ENCODE measurements around the gene PTGFR.

PTGFR gene

GRCh38 chr1:78490861-78491450 is at the start of gene PTGFR:
TSS of gene PTGFR (plus strand) at chr1:78490974. CDS start at chr1:78492744, 1,770 bp downstream.
- no peak for DNase-seq (ENCODE audit: low read depth)

GRCh38 chr1:78441921-78442320 is 48.9 kb upstream of the PTGFR start:
- peak; percentile 39 for DNase-seq (ENCODE audit: low read depth)

GRCh38 chr1:78447086-78447485 is 43.7 kb upstream of the PTGFR start:
- DNase-seq (ENCODE audit: low read depth), result no peak

- DNase-seq (ENCODE audit: low read depth), result no peak
These were observed 26.3 kb upstream of the PTGFR start for GRCh38 chr1:78464449-78464891.

- DNase-seq (ENCODE audit: low read depth), result no peak
These were observed 25.6 kb upstream of the PTGFR start for GRCh38 chr1:78465143-78465542.

- DNase-seq (ENCODE audit: low read depth), result no peak
These were observed 22.3 kb upstream of the PTGFR start for GRCh38 chr1:78468521-78468920.

GRCh38 chr1:78469576-78469975 is 21.2 kb upstream of the PTGFR start:
- no peak for DNase-seq (ENCODE audit: low read depth)

- no peak for DNase-seq (ENCODE audit: low read depth)
These were observed 18.7 kb upstream of the PTGFR start for GRCh38 chr1:78471890-78472620.

- DNase-seq (ENCODE audit: low read depth), result no peak
These were observed 17.8 kb upstream of the PTGFR start for GRCh38 chr1:78472851-78473496.

- DNase-seq (ENCODE audit: low read depth), result no peak
These were observed 16.7 kb upstream of the PTGFR start for GRCh38 chr1:78474092-78474491.

GRCh38 chr1:78475888-78476610 is 14.7 kb upstream of the PTGFR start:
- no peak for DNase-seq (ENCODE audit: low read depth)

- no peak for DNase-seq (ENCODE audit: low read depth)
These were observed 6.9 kb upstream of the PTGFR start for GRCh38 chr1:78483903-78484302.

GRCh38 chr1:78491451-78492071 is 787 bp downstream of the PTGFR start:
- DNase-seq (ENCODE audit: low read depth), result no peak

GRCh38 chr1:78492386-78492950 is 1.7 kb downstream of the PTGFR start:
- DNase-seq (ENCODE audit: low read depth), result no peak

- DNase-seq (ENCODE audit: low read depth), result no peak
These were observed 2.7 kb downstream of the PTGFR start for GRCh38 chr1:78493451-78493850.

GRCh38 chr1:78497201-78497600 is 6.4 kb downstream of the PTGFR start:
- DNase-seq (ENCODE audit: low read depth), result no peak

GRCh38 chr1:78500529-78500928 is 9.8 kb downstream of the PTGFR start:
- DNase-seq (ENCODE audit: low read depth), result no peak

GRCh38 chr1:78501203-78501602 is 10.4 kb downstream of the PTGFR start:
- DNase-seq (ENCODE audit: low read depth), result no peak

GRCh38 chr1:78511334-78511733 is 20.6 kb downstream of the PTGFR start:
- DNase-seq (ENCODE audit: low read depth), result no peak

- DNase-seq (ENCODE audit: low read depth), result no peak
These were observed 25.9 kb downstream of the PTGFR start for GRCh38 chr1:78516716-78517115.

- DNase-seq (ENCODE audit: low read depth), result no peak
These were observed 28.7 kb downstream of the PTGFR start for GRCh38 chr1:78519446-78519845.

GRCh38 chr1:78520216-78520615 is 29.4 kb downstream of the PTGFR start:
- DNase-seq (ENCODE audit: low read depth), result no peak

Data from GM04503 (cell line).